ENCODE results near the gene SUMF2. TPM values are rescaled to one million over a fixed set of nuclear protein-coding genes. Genes with fewer than 3 reads are reported as not detected.

The SUMF2 gene
- polyA plus RNA-seq, 1 donor from 2014 or later, result 69.3 TPM

GRCh38 chr7:56026538-56026937 is 37.5 kb upstream of the SUMF2 start:
- no peak overlapping the region for H3K4me3 ChIP-seq (ENCODE audit: low read length)
- H2AFZ ChIP-seq (ENCODE audit: low read depth, low read length), result no peak overlapping the region
- H4K20me1 ChIP-seq (ENCODE audit: insufficient read depth), result no peaks in the 10 kb centered on the region
- no peak for TF ChIP-seq EZH2 (IDR thresholded peaks at IDR 0.05; ENCODE audit: borderline replicate concordance, insufficient read depth, low read length, poor library complexity, severe bottlenecking)
- TF ChIP-seq, protein P1, sequence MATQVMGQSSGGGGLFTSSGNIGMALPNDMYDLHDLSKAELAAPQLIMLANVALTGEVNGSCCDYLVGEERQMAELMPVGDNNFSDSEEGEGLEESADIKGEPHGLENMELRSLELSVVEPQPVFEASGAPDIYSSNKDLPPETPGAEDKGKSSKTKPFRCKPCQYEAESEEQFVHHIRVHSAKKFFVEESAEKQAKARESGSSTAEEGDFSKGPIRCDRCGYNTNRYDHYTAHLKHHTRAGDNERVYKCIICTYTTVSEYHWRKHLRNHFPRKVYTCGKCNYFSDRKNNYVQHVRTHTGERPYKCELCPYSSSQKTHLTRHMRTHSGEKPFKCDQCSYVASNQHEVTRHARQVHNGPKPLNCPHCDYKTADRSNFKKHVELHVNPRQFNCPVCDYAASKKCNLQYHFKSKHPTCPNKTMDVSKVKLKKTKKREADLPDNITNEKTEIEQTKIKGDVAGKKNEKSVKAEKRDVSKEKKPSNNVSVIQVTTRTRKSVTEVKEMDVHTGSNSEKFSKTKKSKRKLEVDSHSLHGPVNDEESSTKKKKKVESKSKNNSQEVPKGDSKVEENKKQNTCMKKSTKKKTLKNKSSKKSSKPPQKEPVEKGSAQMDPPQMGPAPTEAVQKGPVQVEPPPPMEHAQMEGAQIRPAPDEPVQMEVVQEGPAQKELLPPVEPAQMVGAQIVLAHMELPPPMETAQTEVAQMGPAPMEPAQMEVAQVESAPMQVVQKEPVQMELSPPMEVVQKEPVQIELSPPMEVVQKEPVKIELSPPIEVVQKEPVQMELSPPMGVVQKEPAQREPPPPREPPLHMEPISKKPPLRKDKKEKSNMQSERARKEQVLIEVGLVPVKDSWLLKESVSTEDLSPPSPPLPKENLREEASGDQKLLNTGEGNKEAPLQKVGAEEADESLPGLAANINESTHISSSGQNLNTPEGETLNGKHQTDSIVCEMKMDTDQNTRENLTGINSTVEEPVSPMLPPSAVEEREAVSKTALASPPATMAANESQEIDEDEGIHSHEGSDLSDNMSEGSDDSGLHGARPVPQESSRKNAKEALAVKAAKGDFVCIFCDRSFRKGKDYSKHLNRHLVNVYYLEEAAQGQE (IDR thresholded peaks at IDR 0.05; ENCODE audit: borderline replicate concordance), result no peak
- no peak for TF ChIP-seq SMC3 (conservative IDR thresholded peaks at IDR 0.05; ENCODE audit: poor library complexity)
- no peak for TF ChIP-seq RAD21 (conservative IDR thresholded peaks at IDR 0.05)
- H3K9me3 ChIP-seq (ENCODE audit: low read length), result no peaks in the 10 kb centered on the region
- H3K27ac ChIP-seq (ENCODE audit: low read length), result no peak overlapping the region
- H3K4me2 ChIP-seq (ENCODE audit: low read length), result no peak overlapping the region
- H3K79me2 ChIP-seq (replicated peaks; ENCODE audit: insufficient read depth, low read length), result no peaks in the 10 kb centered on the region
- H3K36me3 ChIP-seq (ENCODE audit: insufficient read depth, low read length), result no peaks in the 10 kb centered on the region
- H3K27me3 ChIP-seq (ENCODE audit: insufficient read depth, low read depth, low read length), result no peaks in the 10 kb centered on the region
- H3K9me2 ChIP-seq (ENCODE audit: insufficient read depth, low read length), result no peaks in the 10 kb centered on the region
- no peaks in the 10 kb centered on the region for H3F3A ChIP-seq (ENCODE audit: insufficient read depth, low read length, poor library complexity, severe bottlenecking)
- H3K9ac ChIP-seq (ENCODE audit: low read length), result no peak overlapping the region

GRCh38 chr7:56028942-56029630 is 35.0 kb upstream of the SUMF2 start:
- Histone ChIP-seq H3K9ac (ENCODE audit: low read length) (no peak overlapping the region), H3K27ac (ENCODE audit: low read length) (no peak overlapping the region), H3K4me2 (ENCODE audit: low read length) (no peak overlapping the region), H2AFZ (ENCODE audit: low read depth, low read length) (no peak overlapping the region), H3K27me3 (ENCODE audit: insufficient read depth, low read depth, low read length) (no peaks in the 10 kb centered on the region), H3K9me3 (ENCODE audit: low read length) (no peaks in the 10 kb centered on the region), H3K79me2 (replicated peaks; ENCODE audit: insufficient read depth, low read length) (no peaks in the 10 kb centered on the region), H3F3A (ENCODE audit: insufficient read depth, low read length, poor library complexity, severe bottlenecking) (no peaks in the 10 kb centered on the region), H3K4me3 (ENCODE audit: low read length) (no peak overlapping the region), H3K9me2 (ENCODE audit: insufficient read depth, low read length) (no peaks in the 10 kb centered on the region), H3K36me3 (ENCODE audit: insufficient read depth, low read length) (no peaks in the 10 kb centered on the region), H4K20me1 (ENCODE audit: insufficient read depth) (no peaks in the 10 kb centered on the region)
- no peak for TF ChIP-seq TAF1 (IDR thresholded peaks at IDR 0.05; ENCODE audit: low read depth)
- no peak for TF ChIP-seq EZH2 (IDR thresholded peaks at IDR 0.05; ENCODE audit: borderline replicate concordance, insufficient read depth, low read length, poor library complexity, severe bottlenecking)
- no peak for TF ChIP-seq EP300 (conservative IDR thresholded peaks at IDR 0.05; ENCODE audit: poor library complexity, severe bottlenecking)
- TF ChIP-seq CTCF (IDR thresholded peaks at IDR 0.05; ENCODE audit: poor library complexity, severe bottlenecking), result no peak
- TF ChIP-seq, protein P1 (IDR thresholded peaks at IDR 0.05; ENCODE audit: borderline replicate concordance), result no peak
- TF ChIP-seq SMC3 (conservative IDR thresholded peaks at IDR 0.05; ENCODE audit: poor library complexity), result no peak
- no peak for TF ChIP-seq MXI1 (conservative IDR thresholded peaks at IDR 0.05; ENCODE audit: poor library complexity, severe bottlenecking)

Measured in neural cell (in vitro differentiated cells).